Neural cell (in vitro differentiated cells): ENCODE results near the gene SH3BP5L. TPM values are rescaled to one million over a fixed set of nuclear protein-coding genes. Genes with fewer than 3 reads are reported as not detected.
"Not testable (repeated sequence)": the region's sequence is repeated elsewhere in the genome, so short reads cannot be mapped to it uniquely, and the experiment has no call there.

Experiments used
- H2AFZ ChIP-seq: fragments of 200-600, 300-800 bp; sonication (generic), shearing (Covaris generic); 2 replicates; pipeline ENCODE4 v1.6.0; 2014; ENCODE audit warnings: low read depth, mild to moderate bottlenecking, antibody characterized with exemption, low read length, moderate library complexity
- H3F3A ChIP-seq: fragments of 200-600 bp; shearing (Covaris generic); 2 replicates; pipeline ENCODE4 v1.6.1; 2016; ENCODE audit warnings: mild to moderate bottlenecking, moderate library complexity, mixed read lengths, antibody characterized with exemption, low read length; ENCODE audit not compliant: insufficient read depth, poor library complexity, severe bottlenecking
- H3K27ac ChIP-seq: fragments of 200-600, 300-800 bp; sonication (generic), shearing (Covaris generic); 2 replicates; pipeline ENCODE4 v1.5.1; 2014; ENCODE audit warnings: mild to moderate bottlenecking, low read length, moderate library complexity
- H3K27me3 ChIP-seq: fragments of 300-800, 200-600 bp; sonication (generic), shearing (Covaris generic); 2 replicates; pipeline ENCODE4 v1.6.0; 2014; ENCODE audit warnings: mild to moderate bottlenecking, low read depth, low read length, moderate library complexity; ENCODE audit not compliant: insufficient read depth
- H3K36me3 ChIP-seq: fragments of 300-800, 200-600 bp; sonication (generic), shearing (Covaris generic); 2 replicates; pipeline ENCODE4 v1.5.1; 2014; ENCODE audit warnings: mild to moderate bottlenecking, antibody characterized with exemption, low read length, moderate library complexity; ENCODE audit not compliant: insufficient read depth
- H3K4me2 ChIP-seq: fragments of 300-800, 200-600 bp; sonication (generic), shearing (Covaris generic); 2 replicates; pipeline ENCODE4 v1.6.0; 2014; ENCODE audit warnings: mild to moderate bottlenecking, low read length
- H3K4me3 ChIP-seq: fragments of 300-800, 200-600 bp; sonication (generic), shearing (Covaris generic); 2 replicates; pipeline ENCODE4 v1.5.1; 2014; ENCODE audit warnings: mild to moderate bottlenecking, low read length, moderate library complexity
- H3K79me2 ChIP-seq: fragments of 200-600 bp; shearing (Covaris generic); replicated peaks from 2 replicates; pipeline ENCODE4 v1.6.0; 2014; ENCODE audit warnings: mild to moderate bottlenecking, low read length, moderate library complexity; ENCODE audit not compliant: insufficient read depth
- H3K9ac ChIP-seq: fragments of 300-800, 200-600 bp; sonication (generic), shearing (Covaris generic); 2 replicates; pipeline ENCODE4 v1.6.1; 2016; ENCODE audit warnings: mild to moderate bottlenecking, low read length, mixed read lengths
- H3K9me2 ChIP-seq: fragments of 200-600 bp; shearing (Covaris generic); 2 replicates; pipeline ENCODE4 v1.6.1; 2016; ENCODE audit warnings: mild to moderate bottlenecking, low read length, mixed read lengths; ENCODE audit not compliant: insufficient read depth
- H3K9me3 ChIP-seq: fragments of 200-600, 300-800 bp; sonication (generic), shearing (Covaris generic); 2 replicates; pipeline ENCODE4 v1.6.1; 2016; ENCODE audit warnings: mild to moderate bottlenecking, mixed run types, low read length, moderate library complexity, mixed read lengths
- H4K20me1 ChIP-seq: fragments of 200-600 bp; shearing (Covaris generic); 2 replicates; pipeline ENCODE4 v1.6.1; 2016; ENCODE audit warnings: mild to moderate bottlenecking, mixed run types; ENCODE audit not compliant: insufficient read depth
- EP300 ChIP-seq: fragments of 450-650 bp; conservative IDR thresholded peaks from 2 replicates; pipeline ENCODE4 v1.6.1; 2014; ENCODE audit warnings: antibody characterized with exemption, mild to moderate bottlenecking, moderate library complexity; ENCODE audit not compliant: poor library complexity, severe bottlenecking
- EZH2 ChIP-seq: fragments of 200-600, 300-800 bp; shearing (Covaris generic), sonication (generic); IDR thresholded peaks from 2 replicates; pipeline ENCODE4 v1.6.1; 2014; ENCODE audit warnings: antibody characterized with exemption, low read length, borderline replicate concordance, mild to moderate bottlenecking; ENCODE audit not compliant: insufficient read depth, poor library complexity, severe bottlenecking
- MXI1 ChIP-seq: fragments of 450-650 bp; conservative IDR thresholded peaks from 2 replicates; pipeline ENCODE4 v1.6.1; 2014; ENCODE audit warnings: antibody characterized with exemption, mild to moderate bottlenecking; ENCODE audit not compliant: poor library complexity, severe bottlenecking
- POLR2AphosphoS5 ChIP-seq: IDR thresholded peaks from 2 replicates; pipeline ENCODE4 v1.6.1; 2012
- RAD21 ChIP-seq: fragments of 450-650 bp; conservative IDR thresholded peaks from 2 replicates; pipeline ENCODE4 v1.6.1; 2014; ENCODE audit warnings: antibody characterized with exemption, mild to moderate bottlenecking, moderate library complexity
- REST ChIP-seq: IDR thresholded peaks from 2 replicates; pipeline ENCODE4 v1.6.1; 2012; ENCODE audit warnings: borderline replicate concordance
- SMC3 ChIP-seq: fragments of 450-650 bp; conservative IDR thresholded peaks from 2 replicates; pipeline ENCODE4 v1.6.1; 2014; ENCODE audit warnings: antibody characterized with exemption, mild to moderate bottlenecking, moderate library complexity; ENCODE audit not compliant: poor library complexity
- TAF1 ChIP-seq: IDR thresholded peaks from 2 replicates; pipeline ENCODE4 v1.6.1; 2012; ENCODE audit warnings: low read depth
- polyA plus RNA-seq: library from polyadenylated mRNA; depleted of rRNA; stranded (reverse); fragments of >200 nt; gene quantifications from 2 replicates; pipeline ENCODE4 v1.2.3, GENCODE V29; 2014
- TF ChIP-seq, protein P1 (sequence below): fragments of 450-650 bp; IDR thresholded peaks from 2 replicates; pipeline ENCODE4 v1.5.1; 2014; ENCODE audit warnings: antibody characterized with exemption, mild to moderate bottlenecking, moderate library complexity; ENCODE audit not compliant: poor library complexity, severe bottlenecking

The SH3BP5L gene
- polyA plus RNA-seq, 1 donor from 2014 or later, result 38.6 TPM

DNA sequence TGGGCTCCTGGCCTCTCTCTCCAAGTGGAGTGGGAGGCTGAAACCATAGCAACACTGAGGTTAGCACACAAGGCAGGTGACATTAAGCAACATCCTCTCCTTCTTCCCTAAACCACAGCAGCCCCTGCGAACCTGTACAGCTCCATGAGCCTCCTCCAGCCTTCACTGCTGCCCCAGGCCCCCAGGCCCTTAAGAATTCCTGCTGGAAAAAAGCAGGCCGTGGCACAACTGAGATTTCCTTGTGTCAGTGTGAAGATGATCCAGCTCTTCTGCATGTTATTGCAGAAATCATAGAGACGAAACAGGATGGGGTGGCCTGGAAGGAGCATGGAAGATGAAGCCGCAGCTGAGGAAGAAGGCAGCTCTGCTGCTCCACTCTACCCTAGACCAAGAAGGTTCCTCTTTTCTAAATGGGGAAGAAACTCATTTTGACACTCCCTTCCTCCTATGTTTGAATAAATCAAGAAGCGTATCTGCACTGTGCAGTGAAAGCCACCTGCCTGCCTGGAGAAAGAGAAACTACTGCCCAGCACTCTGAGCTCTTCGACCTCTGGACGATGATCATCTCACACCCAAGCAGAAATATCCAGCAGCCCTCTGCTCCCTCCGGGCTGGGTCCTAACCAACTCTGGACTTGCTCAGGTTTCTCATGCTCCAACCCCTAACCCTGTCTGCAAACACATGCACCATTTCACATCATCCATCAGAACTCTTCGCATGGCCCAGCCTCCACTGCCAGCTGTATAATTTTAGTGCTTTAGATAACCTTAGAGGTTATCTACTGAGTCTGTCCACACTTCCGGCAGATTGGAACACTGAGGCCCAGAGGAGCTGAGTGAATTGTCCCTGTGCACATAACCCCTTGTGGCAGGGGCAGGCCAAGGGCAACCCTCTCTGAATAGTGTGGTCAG, 20.7 kb downstream of the SH3BP5L start:
- H3K4me3 ChIP-seq, result no peak overlapping the region
- H3K36me3 ChIP-seq, result no peaks in the 10 kb centered on the region
- H3K79me2 ChIP-seq, result no peaks in the 10 kb centered on the region
- no peaks in the 10 kb centered on the region for H4K20me1 ChIP-seq
- no peaks in the 10 kb centered on the region for H3K9me2 ChIP-seq
- H3K27ac ChIP-seq, result no peak overlapping the region
- H3K27me3 ChIP-seq, result no peaks in the 10 kb centered on the region
- no peak overlapping the region for H3K4me2 ChIP-seq
- H3K9ac ChIP-seq, result no peak overlapping the region
- H2AFZ ChIP-seq, result no peak overlapping the region
- no peak for TF ChIP-seq REST
- TF ChIP-seq, protein P1, sequence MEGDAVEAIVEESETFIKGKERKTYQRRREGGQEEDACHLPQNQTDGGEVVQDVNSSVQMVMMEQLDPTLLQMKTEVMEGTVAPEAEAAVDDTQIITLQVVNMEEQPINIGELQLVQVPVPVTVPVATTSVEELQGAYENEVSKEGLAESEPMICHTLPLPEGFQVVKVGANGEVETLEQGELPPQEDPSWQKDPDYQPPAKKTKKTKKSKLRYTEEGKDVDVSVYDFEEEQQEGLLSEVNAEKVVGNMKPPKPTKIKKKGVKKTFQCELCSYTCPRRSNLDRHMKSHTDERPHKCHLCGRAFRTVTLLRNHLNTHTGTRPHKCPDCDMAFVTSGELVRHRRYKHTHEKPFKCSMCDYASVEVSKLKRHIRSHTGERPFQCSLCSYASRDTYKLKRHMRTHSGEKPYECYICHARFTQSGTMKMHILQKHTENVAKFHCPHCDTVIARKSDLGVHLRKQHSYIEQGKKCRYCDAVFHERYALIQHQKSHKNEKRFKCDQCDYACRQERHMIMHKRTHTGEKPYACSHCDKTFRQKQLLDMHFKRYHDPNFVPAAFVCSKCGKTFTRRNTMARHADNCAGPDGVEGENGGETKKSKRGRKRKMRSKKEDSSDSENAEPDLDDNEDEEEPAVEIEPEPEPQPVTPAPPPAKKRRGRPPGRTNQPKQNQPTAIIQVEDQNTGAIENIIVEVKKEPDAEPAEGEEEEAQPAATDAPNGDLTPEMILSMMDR, result no peak
- TF ChIP-seq EP300, result no peak
- TF ChIP-seq POLR2AphosphoS5, result no peak
- no peak for TF ChIP-seq TAF1
- TF ChIP-seq RAD21, result no peak
- no peak for TF ChIP-seq MXI1
- no peak for TF ChIP-seq SMC3
- no peak for TF ChIP-seq EZH2
- peaks cover 4% of the 10 kb centered on the region for H3K9me3 ChIP-seq
- H3F3A ChIP-seq, result no peaks in the 10 kb centered on the region

DNA sequence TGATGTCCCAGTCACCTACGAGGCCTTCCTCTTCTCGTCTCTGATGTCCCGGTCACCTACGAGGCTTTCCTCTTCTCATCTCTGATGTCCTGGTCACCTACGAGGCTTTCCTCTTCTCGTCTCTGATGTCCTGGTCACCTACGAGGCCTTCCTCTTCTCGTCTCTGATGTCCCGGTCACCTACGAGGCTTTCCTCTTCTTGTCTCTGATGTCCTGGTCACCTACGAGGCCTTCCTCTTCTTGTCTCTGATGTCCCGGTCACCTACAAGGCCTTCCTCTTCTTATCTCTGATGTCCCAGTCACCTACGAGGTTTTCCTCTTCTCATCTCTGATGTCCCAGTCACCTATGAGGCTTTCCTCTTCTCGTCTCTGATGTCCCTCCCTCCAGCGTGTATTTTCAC, 22.2 kb downstream of the SH3BP5L start:
- H3K9me3 ChIP-seq, result not testable (repeated sequence)

More for the DNA sequence above, 22.2 kb downstream of the SH3BP5L start:
- not testable (repeated sequence) for H3K4me3 ChIP-seq, H3K9me2 ChIP-seq, H3K27me3 ChIP-seq, H3K4me2 ChIP-seq, H4K20me1 ChIP-seq, H3K79me2 ChIP-seq, H3K27ac ChIP-seq, H3F3A ChIP-seq, H3K36me3 ChIP-seq, H3K9ac ChIP-seq, H2AFZ ChIP-seq
